C1 segment of cervical spinal cord (tissue), 14 donors: ENCODE data around the gene BRD1.

Source experiments
- DNase-seq, 14 donors: peaks; one replicate each; lab custom pipeline; 2025; lab: John Stamatoyannopoulos, UW

Gene BRD1

DNA sequence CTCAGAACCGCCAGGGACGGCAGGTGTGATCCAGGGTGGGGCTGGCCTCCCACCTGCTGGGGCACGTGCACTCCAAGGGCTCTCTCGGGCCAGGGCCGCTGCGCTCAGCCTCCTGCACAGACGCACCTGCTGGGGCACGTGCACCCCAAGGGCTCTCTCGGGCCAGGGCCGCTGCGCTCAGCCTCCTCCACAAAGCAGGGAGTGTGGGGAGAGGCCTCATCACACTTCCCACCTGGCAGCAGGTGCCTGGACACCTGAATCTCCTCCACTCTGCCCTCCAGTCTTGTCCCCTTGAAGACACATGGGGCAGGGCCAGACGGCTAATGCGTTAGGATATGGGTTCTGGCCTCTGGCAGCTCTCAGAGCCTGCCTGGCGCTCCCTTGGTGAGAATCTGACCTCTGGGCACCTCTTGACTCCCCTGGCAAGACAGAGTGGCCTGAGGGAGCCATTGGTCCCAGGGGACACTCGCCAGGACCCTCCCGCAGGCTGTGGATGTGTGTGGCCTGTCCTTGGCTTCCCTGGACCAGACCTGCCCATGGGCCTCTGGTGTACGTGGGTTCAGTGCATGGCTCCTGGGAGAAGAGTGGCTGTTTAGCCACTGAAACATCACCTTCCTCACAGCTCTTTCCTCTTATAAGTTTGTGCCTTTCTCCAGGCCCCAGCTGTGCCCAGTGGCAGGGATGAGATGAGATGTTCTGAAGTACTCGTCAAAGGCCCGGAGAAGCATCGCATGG, 73.5 kb downstream of the BRD1 start:
- no peak for DNase-seq

DNA sequence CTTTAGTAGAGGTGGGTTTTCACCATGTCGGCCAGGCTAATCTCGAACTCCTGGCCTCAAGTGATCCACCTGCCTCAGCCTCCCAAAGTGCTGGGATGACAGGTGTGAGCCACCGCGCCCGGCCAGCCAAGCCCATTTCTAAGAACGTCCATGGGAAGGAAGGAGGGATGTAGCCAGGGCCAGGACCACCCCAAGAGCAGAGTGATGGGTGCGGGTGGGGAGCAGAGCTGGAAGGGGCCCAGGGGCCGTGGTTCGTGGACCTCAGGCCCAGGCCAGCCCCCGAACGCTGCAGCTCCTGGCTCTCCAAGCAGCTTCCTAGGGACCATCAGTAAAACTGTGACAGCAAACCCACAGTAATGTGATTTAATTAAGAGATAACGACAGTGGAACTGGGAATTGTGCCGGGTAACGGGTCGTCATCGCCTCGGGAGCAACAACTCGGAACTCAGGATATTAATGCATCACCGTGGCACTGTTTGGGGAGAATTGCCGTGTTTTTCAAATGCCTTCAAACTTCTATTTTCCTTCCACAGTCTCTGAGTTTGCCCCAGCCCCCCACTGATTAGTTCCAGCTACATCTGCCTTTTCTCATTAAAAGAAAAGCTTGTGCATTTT, 74.3 kb downstream of the BRD1 start:
- DNase-seq, result no peak

DNA sequence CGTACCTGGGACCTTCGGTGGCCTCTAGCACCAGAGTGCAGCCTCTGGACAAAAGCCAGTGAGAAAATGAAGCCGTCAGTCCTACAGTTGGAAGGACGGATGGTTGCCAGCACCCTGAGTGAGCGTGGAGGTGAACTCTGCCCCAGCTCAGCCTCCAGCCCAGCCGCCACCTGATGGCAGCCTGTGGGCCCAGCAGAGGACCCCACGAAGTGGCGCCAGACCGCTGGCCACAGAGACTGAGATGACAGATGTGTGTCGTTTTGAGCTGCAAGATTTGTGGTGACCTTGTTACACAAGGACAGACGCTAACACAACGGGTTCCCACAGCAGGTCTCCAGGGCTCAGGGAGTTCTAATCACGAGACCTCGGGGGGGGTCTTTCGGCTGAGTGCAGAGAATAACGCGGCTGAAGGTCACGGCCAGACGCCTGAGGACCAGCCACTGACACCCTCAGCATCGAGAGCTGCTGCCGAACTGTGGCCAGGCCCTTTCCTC, 75.0 kb downstream of the BRD1 start:
- no peak for DNase-seq

DNA sequence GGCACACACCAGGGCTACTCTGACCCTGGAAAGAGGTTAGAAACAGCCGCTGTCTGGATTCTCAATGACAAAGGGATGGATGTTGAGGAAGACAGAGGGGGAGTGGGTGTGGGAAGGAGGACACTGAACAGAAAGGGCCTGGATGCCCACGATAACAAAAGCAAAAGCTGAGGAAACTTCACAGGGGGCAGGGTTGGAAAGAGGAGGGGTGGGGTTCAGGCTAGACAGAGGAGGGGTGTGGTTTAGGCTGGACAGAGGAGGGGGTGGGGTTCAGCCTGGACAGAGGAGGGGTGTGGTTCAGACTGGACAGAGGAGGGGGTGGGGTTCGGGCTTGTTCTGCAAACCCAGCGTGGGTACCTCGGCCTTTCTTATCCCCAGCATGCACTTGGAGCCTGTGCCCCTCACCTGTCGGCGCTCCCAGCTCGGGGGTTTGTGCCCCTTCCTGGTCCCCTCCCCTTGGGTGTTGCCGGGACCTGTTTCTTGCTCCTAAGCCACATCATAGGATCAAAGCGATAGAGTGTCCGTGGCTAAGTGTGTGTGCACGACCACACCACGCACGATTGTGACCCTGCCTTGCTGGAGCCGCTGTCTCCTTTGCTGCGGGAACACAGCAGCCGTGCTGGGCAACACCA, 75.6 kb downstream of the BRD1 start:
- DNase-seq, result no peak

DNA sequence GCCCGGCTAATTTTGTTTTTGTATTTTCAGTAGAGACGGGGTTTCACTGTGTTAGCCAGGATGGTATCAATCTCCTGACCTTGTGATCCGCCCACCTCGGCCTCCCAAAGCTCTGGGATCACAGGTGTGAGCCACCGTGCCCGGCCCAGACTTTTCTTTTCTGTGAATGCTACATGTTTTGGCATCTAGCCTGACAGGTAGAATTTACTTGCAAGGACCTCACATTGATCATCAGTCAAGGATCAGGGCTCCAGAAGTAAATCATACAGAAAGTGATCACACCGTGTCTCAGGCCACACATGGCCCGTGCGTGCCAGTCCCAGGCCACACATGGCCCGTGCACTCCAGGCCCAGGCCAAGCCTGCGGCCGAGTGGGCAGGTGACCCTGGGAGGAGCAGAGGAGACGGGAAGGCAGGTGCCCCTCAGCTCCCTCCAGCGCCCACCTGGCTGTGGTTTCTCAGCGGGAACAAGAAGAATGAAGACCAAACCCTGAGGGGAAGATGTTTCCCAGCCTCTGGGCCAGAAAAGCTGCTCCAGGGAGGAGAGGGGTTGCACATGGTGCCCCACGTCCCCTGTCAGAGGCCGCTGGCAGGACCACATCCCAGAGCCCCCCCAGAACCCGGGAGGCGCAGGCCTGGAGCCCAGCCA, 76.2 kb downstream of the BRD1 start:
- DNase-seq, result no peak

DNA sequence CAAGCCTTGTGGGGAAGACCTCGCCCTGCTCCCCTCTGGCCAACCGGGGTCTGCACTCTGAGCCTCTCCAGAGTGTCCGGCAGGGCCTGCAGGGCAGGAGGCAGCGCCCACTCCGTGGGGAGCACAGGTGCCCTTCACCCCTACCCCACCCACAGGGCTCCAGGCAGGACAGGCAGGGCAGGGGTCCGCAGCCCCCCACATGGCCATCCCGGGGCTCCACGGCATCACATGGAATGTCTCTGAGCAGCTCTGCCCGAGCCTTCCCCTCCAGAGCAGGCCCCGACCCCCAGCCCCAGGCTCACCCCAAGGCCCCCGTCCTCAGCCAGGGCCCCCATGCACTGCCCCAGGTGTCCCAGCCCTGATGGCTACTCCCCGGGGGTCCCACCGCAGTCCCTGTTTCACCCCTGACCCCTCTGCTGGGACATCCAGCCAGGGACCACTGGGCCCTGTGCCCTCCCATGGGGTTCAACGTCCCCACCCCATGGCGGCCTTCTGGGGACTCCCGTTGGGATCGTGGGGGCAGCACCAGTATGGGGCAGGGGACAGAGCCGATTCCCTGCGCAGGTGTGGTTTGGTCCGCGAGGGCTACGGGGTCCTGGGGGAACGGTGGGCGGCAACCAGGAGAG, 77.7 kb downstream of the BRD1 start:
- DNase-seq, result no peak

DNA sequence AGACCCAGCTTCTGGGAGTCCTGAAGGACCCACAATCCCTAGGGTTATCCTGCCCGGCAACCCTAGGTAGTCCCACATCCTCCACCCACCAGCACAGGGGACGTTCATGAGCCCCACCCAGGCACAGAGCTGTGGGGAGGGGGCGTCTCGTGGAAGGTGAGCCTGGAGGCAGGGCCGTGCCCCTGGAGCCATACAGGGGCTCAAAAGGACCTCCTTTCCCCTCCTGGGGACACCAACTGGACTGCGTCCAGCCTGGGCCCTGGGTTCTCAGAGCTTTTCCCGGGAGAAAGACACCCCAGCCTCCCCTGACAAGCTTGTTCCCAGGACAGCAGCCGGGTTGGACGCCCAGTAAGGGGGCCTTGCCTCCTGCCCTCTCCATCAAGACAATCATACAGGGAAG, 78.4 kb downstream of the BRD1 start:
- DNase-seq, result no peak

DNA sequence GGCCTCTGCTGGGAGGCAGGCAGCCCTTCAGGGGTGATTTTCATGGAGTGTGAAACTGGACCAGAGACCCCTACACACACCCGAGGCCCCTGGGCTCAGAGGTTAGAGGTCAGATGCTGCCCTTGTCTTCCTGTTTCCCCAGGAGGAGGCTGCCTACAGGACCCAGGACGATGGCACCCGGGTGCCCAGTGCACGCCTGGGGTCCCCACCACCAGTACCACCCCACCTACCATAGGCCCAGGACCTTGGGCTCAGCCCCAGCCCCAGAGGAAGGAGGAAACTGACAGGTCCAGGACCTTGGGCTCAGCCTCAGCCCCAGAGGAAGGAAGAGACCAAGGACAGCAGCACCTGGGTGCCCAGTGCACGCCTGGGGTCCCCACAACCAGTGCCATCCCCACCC, 79.2 kb downstream of the BRD1 start:
- DNase-seq, result no peak

DNA sequence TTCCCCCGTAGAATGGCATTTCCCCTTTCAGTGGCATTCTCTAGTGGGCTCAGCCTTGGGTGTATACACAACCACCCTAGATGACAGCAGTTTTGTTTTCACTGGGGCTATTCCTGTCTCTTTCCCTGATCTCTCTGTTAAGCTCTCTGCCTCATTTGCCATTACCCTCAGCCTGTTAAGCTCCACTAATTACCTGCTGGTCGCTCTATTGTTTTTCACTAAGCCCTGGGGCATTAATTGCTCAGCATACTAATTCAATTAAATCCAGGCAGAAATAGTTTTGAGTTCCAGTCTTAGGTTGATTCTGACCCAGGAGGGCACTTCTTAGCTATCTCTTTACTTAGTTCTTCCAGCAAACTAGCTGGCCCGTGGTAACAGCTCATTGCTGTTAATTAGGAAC, 80.0 kb downstream of the BRD1 start:
- no peak for DNase-seq

DNA sequence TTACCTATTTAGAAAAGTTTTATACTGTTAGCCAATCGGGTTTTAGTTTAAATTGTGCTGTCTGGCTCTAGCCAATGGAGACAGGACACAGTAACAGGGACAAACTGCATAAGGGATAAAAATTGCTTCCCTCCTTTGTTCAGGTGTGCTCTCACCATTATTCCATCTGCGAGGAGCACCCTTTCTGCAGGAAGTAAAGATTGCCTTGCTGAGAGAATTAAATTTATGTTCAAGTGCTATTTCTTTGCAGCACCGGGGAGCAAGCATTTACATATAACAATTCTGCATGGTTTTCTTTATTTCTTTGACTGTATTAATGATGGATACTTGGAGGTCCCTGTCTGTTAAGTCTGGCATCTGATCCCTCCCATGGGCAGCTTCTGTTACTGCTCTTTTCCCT, 80.5 kb downstream of the BRD1 start:
- DNase-seq, result no peak

DNA sequence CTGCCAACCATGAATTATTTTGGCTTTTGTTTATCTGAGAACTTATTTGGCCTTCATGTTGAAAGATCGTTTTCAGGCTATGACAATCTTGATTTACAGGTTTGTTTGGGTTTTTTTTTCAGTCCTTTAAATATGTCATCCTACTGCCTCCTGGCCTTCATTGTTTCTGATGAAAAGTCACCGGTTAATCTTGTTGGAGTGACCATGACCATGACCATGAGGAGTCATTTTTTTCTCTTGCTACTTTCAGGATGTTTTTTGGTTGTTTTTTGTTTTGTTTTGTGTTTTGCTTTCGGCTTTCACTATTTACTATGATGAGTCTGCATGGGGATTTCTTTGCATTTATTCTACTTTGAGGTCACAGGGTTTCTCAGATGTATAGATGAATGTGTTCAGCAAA, 81.6 kb downstream of the BRD1 start:
- DNase-seq, result no peak

DNA sequence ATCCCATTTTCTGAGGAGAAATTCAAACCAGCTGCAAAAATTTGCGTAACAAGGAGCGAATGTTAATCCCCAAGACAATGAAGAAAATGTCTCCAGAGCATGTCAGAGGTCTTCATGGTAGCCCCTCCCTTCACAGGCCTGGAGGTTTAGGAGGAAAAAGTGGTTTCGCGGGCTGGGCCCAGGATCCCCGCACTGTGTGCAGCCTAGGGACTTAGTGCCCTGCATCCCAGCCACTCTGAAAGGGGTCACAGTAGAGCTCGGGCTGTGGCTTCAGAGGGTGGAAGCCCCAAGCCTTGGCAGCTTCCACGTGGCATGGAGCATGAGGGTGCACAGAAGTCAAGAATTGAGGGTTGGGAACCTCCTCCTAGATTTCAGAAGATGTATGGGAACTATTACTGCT, 87.4 kb downstream of the BRD1 start:
- DNase-seq, result no peak

DNA sequence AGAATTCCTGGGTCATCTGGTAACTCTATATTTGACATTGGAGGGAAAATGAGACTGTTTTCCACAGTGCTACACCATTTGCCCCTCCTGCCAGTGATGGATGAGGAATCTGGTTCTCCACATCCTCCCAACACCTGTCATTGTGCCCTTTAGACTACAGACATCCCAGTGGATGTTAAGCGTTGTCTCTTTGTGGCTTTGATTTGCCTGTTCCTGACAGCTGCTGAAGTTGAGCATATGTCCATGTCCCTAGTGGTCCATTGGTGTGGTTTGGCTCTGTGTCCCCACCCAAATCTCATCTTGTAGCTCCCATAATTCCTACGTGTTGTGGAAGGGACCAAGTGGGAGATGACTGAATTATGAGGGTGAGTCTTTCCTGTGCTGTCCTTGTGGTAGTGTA, 88.5 kb downstream of the BRD1 start:
- no peak for DNase-seq

DNA sequence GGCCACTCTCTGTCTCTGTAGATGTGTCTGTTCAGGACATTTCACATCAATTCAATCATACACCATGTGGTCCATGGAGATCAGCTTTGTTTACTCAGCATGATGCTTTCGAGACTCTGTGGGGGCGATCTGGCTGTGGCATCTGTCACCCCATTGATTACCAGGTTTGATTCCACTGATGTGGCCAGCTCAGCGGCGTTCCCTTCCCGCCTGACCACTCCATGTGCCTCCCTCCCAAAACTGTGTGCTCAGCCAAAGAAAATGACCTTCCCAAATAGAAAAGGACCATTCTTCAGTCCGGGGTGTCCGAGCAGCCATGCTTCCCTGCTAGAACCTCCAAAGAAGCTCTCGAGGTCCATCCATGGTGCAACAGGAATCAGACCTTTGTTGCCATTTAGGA, 89.1 kb downstream of the BRD1 start:
- no peak for DNase-seq

DNA sequence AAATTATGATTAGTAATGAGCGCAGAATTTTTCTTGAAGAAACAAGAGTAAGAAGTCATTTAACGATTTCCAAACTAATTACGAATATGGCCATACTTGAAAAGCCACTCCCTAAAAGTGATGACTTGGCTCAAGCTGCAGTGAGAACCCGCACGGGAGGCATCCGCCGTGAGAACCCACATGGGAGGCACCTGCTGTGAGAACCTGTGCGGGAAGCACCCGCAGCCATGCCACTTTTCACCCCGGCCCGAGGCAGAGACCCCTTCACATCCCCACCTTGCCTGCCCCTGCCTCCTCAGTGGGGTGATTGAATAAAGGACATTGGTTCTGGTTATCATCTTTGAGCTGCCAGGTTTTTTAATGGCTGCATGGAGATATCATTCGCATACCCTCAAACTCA, 89.7 kb downstream of the BRD1 start:
- DNase-seq, result no peak

DNA sequence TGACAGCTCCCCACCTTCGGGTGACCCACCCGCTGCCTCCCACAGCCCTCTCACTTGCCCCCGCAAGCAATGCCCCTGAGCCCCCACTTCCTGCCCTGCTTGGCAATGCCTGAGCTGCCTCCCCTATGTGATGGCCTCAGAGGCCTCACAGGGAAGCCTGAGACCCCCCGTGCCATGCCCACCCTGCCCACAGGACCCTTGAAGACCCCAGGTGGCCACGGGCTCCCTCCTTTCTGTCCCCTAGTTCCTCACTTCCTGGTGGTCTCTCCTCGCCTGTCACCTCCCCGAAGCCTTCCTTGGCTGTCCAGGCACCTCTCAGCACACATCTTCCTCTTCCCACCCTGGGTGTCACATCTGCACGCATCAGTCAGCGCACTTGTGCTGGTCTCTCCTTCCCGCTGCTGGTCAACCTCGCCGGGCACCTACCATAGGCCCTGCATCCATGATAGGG, 90.5 kb downstream of the BRD1 start:
- DNase-seq, result no peak

DNA sequence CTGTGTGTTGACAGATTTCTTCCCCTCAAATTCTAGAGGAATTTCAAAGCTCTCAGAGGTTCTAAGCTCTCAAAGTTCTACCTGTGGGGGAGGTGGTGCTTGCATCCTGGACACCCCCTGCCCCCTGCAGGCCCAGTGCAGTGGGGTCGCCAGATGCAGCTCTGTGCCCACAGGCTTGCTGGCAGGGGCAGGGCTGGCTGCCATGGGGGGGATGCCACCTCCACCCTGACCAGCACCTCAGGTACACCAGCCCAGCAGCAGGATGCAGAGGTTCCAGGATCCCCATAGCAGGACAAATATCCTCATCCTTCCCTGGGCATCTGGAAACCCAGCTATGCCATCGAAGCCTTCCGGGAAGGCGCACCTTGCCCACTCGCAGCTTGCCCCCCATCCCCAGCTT, 91.1 kb downstream of the BRD1 start:
- DNase-seq, result no peak

DNA sequence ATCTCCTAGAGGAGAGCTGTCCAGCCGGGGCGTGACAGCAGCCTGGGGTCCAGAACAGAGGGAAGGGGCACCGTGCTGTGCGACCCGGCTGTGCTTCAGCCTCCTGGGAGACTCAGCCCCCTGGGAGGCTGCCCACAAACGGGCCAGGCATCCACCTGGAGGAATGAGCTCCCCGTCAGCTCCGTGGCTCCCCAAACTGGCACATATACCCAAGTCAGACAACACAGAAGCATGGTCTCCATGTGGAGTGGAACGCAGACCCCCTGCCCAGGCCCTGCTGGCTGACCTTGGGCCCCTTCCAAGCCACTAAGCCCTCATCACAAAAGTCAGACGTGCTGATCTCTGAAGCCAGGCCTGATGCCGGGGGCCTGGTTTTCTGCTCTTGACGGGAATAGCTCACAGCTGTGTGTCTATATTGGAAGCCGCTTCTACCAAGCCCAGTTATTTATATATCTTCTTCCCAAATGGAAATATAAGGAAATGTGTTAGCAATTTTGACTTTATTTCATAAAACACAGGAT, 91.7 kb downstream of the BRD1 start:
- DNase-seq, result no peak

DNA sequence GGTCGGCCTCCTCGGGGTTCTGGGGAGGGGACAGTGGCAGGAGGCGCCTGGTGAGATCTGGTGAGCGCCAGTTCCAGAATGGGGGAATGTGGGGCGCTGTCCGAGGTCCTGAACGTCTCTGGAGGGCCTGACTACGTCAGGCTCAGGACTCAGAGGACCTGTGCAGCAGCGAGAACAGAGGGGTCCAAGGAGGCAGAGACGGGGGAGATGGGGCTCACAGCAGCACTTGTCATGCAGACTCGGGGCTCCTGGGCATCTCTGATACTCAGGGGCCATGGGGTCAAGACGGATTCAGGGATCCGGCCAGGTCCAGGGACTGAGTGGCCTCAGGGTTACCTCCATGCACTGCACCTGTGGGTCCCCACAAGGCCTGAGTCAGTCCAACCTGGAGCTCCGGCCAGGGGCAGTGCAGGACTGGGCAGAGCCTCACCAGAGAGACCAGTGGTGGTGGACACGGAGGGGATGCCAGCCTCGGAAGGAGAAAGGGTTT, 92.2 kb downstream of the BRD1 start:
- DNase-seq, result no peak

DNA sequence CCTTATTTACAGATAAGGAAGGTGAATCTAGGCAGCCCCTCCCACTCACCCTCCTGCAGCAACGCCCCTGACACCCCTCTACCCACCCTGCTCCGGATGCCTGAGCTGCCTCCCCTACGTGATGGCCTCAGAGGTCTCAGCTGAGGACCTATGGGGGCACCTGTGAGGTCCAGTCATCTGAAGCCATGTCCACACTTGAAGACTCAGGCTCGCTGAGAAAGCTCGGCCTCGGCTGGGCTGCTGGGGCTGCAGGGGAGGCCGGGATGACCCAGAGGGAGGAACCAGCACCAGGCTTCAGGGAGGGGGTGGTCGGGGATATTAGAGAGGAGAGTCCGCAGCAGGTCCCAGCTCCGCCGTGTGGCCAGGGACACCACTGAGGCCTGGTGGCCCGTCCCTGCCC, 92.8 kb downstream of the BRD1 start:
- DNase-seq, result no peak

DNA sequence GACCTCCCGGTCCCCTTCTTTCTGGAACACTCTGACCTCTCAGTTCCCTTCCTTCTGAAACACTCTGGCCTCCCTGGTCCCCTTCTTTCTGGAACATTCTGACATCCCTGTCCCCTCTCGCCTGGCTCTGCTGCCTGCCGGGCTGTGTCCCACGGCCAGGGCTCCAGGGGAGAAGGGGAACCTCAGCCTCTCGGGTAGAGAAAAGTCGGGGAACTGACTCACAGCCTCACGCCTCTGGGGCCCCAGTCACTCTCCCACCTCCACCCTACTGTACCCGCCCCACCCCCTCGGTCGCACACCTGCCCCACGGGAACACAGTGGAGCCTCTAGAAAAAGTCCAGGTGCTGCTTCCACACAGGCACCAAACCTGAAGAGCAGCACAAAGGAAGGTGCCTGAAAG, 93.3 kb downstream of the BRD1 start:
- DNase-seq, result no peak

DNA sequence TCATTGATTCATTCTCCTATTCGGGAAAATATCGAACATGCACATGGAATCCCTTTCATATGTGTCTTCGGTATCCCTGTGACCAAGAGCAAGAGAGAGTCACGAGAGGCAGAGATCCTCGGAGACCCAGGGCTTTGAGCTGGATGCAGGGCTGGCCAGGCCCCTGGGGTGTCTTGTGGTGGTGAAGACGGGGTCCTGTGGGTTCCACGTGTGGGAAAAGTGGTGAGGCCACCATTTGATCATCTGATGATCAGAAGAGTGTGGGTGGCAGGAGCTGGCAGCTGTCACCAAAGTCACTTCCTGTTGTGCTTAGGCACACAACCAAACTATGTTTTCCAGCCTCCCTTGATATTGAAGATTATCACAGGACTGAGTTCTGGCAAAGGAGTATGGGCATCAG, 94.0 kb downstream of the BRD1 start:
- DNase-seq, result no peak
